ENCODE data around the gene GLS.

GLS gene

GRCh38 chr2:190888449-190888848 lies 7.8 kb downstream of the GLS start:
- DNase-seq: no peak

GRCh38 chr2:190889175-190889943 lies 8.7 kb downstream of the GLS start:
- DNase-seq: no peak

- DNase-seq: no peak
These were observed 10.8 kb downstream of the GLS start for GRCh38 chr2:190891372-190891771.

GRCh38 chr2:190891889-190892288 lies 11.3 kb downstream of the GLS start:
- no peak for DNase-seq

GRCh38 chr2:190893157-190893556 lies 12.5 kb downstream of the GLS start:
- no peak for DNase-seq

GRCh38 chr2:190896477-190896876 lies 15.9 kb downstream of the GLS start:
- DNase-seq: no peak

- DNase-seq: no peak
These were observed 23.3 kb downstream of the GLS start for GRCh38 chr2:190903693-190904450.

GRCh38 chr2:190904640-190905261 lies 24.1 kb downstream of the GLS start:
- DNase-seq: no peak

- no peak for DNase-seq
These were observed 27.9 kb downstream of the GLS start for GRCh38 chr2:190908532-190908931.

GRCh38 chr2:190909680-190910079 lies 29.1 kb downstream of the GLS start:
- no peak for DNase-seq

- no peak for DNase-seq
These were observed 29.9 kb downstream of the GLS start for GRCh38 chr2:190910341-190911136.

GRCh38 chr2:190911813-190912212 lies 31.2 kb downstream of the GLS start:
- peak; percentile 23 for DNase-seq

GRCh38 chr2:190912726-190913125 lies 32.1 kb downstream of the GLS start:
- DNase-seq: no peak

GRCh38 chr2:190913725-190914124 lies 33.1 kb downstream of the GLS start:
- no peak for DNase-seq

GRCh38 chr2:190916829-190917228 lies 36.2 kb downstream of the GLS start:
- DNase-seq: no peak

GRCh38 chr2:190920085-190920484 lies 39.5 kb downstream of the GLS start:
- no peak for DNase-seq

GRCh38 chr2:190922376-190922775 lies 41.8 kb downstream of the GLS start:
- no peak for DNase-seq

GRCh38 chr2:190927301-190927700 lies 46.7 kb downstream of the GLS start:
- DNase-seq: no peak

GRCh38 chr2:190929919-190930318 lies 49.3 kb downstream of the GLS start:
- no peak for DNase-seq

- DNase-seq: no peak
These were observed 49.8 kb downstream of the GLS start for GRCh38 chr2:190930411-190930810.

- DNase-seq: no peak
These were observed 51.9 kb downstream of the GLS start for GRCh38 chr2:190932514-190932913.

GRCh38 chr2:190933361-190933760 lies 52.7 kb downstream of the GLS start:
- DNase-seq: no peak

GRCh38 chr2:190935054-190935453 lies 54.4 kb downstream of the GLS start:
- no peak for DNase-seq
